Measurements from ENCODE around the gene ADGRL2. TPM values are rescaled to one million over a fixed set of nuclear protein-coding genes. Genes with fewer than 3 reads are reported as not detected.
A peak's percentile ranks its signal among the peaks of the same experiment; 100 is the strongest.

ADGRL2 gene
- total and polyA plus RNA-seq, 2 experiments from 2014 or later = 38.2 to 90.3 TPM

DNA sequence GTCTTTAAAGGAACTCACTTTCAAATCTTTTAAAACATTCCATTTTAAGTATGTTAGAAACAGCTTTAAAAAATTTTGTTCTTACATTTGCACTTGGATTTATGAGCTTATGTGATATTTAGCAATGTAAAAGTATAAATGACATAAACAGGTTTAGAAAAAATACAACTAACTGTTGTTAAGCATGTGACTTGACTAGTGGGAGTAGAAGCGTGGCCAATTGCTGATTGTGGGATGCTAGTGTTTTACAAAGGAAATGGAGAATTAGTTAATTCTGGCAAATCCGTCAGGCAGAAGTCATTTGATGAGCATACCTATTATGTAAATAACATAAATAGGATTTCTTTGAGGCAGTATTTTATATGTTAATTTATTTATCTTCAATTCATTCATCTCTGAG is 175.8 kb downstream of the ADGRL2 start (continued):
- TF ChIP-seq, protein P1, sequence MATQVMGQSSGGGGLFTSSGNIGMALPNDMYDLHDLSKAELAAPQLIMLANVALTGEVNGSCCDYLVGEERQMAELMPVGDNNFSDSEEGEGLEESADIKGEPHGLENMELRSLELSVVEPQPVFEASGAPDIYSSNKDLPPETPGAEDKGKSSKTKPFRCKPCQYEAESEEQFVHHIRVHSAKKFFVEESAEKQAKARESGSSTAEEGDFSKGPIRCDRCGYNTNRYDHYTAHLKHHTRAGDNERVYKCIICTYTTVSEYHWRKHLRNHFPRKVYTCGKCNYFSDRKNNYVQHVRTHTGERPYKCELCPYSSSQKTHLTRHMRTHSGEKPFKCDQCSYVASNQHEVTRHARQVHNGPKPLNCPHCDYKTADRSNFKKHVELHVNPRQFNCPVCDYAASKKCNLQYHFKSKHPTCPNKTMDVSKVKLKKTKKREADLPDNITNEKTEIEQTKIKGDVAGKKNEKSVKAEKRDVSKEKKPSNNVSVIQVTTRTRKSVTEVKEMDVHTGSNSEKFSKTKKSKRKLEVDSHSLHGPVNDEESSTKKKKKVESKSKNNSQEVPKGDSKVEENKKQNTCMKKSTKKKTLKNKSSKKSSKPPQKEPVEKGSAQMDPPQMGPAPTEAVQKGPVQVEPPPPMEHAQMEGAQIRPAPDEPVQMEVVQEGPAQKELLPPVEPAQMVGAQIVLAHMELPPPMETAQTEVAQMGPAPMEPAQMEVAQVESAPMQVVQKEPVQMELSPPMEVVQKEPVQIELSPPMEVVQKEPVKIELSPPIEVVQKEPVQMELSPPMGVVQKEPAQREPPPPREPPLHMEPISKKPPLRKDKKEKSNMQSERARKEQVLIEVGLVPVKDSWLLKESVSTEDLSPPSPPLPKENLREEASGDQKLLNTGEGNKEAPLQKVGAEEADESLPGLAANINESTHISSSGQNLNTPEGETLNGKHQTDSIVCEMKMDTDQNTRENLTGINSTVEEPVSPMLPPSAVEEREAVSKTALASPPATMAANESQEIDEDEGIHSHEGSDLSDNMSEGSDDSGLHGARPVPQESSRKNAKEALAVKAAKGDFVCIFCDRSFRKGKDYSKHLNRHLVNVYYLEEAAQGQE (IDR thresholded peaks at IDR 0.05; ENCODE audit: unreplicated experiment) = no peak
- TF ChIP-seq CREB1 (CRISPR knock-in tag; IDR thresholded peaks at IDR 0.05; ENCODE audit: low read depth) = no peak
- TF ChIP-seq, protein P2, sequence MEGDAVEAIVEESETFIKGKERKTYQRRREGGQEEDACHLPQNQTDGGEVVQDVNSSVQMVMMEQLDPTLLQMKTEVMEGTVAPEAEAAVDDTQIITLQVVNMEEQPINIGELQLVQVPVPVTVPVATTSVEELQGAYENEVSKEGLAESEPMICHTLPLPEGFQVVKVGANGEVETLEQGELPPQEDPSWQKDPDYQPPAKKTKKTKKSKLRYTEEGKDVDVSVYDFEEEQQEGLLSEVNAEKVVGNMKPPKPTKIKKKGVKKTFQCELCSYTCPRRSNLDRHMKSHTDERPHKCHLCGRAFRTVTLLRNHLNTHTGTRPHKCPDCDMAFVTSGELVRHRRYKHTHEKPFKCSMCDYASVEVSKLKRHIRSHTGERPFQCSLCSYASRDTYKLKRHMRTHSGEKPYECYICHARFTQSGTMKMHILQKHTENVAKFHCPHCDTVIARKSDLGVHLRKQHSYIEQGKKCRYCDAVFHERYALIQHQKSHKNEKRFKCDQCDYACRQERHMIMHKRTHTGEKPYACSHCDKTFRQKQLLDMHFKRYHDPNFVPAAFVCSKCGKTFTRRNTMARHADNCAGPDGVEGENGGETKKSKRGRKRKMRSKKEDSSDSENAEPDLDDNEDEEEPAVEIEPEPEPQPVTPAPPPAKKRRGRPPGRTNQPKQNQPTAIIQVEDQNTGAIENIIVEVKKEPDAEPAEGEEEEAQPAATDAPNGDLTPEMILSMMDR (conservative IDR thresholded peaks at IDR 0.05; ENCODE audit: low read depth in 2 of 2) = no peak
- TF ChIP-seq JUNB (IDR thresholded peaks at IDR 0.05; ENCODE audit: unreplicated experiment) = no peak
- TF ChIP-seq ZNF331 (CRISPR knock-in tag; IDR thresholded peaks at IDR 0.05; ENCODE audit: low read depth) = no peak
- TF ChIP-seq, protein P3, sequence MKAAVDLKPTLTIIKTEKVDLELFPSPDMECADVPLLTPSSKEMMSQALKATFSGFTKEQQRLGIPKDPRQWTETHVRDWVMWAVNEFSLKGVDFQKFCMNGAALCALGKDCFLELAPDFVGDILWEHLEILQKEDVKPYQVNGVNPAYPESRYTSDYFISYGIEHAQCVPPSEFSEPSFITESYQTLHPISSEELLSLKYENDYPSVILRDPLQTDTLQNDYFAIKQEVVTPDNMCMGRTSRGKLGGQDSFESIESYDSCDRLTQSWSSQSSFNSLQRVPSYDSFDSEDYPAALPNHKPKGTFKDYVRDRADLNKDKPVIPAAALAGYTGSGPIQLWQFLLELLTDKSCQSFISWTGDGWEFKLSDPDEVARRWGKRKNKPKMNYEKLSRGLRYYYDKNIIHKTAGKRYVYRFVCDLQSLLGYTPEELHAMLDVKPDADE (IDR thresholded peaks at IDR 0.05) = no peak
- TF ChIP-seq EZH2phosphoT487 (IDR thresholded peaks at IDR 0.05; ENCODE audit: unreplicated experiment) = no peak
- TF ChIP-seq POLR2AphosphoS5 (IDR thresholded peaks at IDR 0.05; ENCODE audit: low read depth) = no peak

DNA sequence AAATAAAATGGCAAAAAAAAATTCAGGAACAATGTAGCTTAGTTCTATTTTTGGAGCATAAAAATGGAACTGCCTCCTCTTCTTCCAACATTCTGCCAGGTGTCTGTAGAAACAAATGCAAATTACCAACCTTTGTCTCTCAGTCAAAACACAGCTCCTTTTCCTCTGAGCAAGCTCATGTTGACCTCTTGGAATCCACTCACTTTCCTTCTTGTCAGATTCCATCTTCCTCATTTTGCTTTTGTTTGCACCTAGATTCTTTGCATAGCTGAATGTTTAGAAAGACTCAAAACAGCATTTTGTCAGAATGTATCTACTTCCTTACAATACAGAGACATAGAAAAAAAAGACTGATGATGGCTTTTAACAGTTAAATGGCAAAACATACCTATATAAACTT is 178.2 kb downstream of the ADGRL2 start:
- Mint-ChIP-seq H3K27me3 (ENCODE audit: insufficient read depth, low read depth, poor library complexity) (no peaks in the 10 kb centered on the region), H3K4me1 (peaks cover 70% of the 10 kb centered on the region), H3K27ac (peak overlapping the region; percentile 94), H3K4me3 (peak overlapping the region; percentile 38), H3K9me3 (no peaks in the 10 kb centered on the region), H3K36me3 (ENCODE audit: low read depth) (peaks cover 17% of the 10 kb centered on the region)
- peaks cover 48% of the 10 kb centered on the region for H3K4me1 ChIP-seq (ENCODE audit: insufficient read depth)
- peak overlapping the region; percentile 12 for H3K4me2 ChIP-seq
- no peaks in the 10 kb centered on the region for H3K79me2 ChIP-seq (replicated peaks; ENCODE audit: insufficient read depth)
- no peaks in the 10 kb centered on the region for H4K20me1 ChIP-seq (replicated peaks; ENCODE audit: insufficient read depth)
- DNase-seq (ENCODE audit: low spot score) = peak; percentile 91
- H3K9me2 ChIP-seq (ENCODE audit: insufficient read depth) = no peaks in the 10 kb centered on the region
- peak overlapping the region; percentile 93 for H3K27ac ChIP-seq (ENCODE audit: low read depth)
- H3K4me3 ChIP-seq = no peak overlapping the region; the same call in 1 of the 2 replicates
- H3K27me3 ChIP-seq (ENCODE audit: insufficient read depth) = no peaks in the 10 kb centered on the region
- H3F3A ChIP-seq (replicated peaks; ENCODE audit: low read depth) = no peaks in the 10 kb centered on the region
- no peak overlapping the region for H2AFZ ChIP-seq
- no peaks in the 10 kb centered on the region for H3K36me3 ChIP-seq (ENCODE audit: insufficient read depth)
- ATAC-seq = peak; percentile 93
- no peak for TF ChIP-seq ZNF331 (CRISPR knock-in tag; IDR thresholded peaks at IDR 0.05; ENCODE audit: low read depth)
- TF ChIP-seq, protein P1 (IDR thresholded peaks at IDR 0.05; ENCODE audit: unreplicated experiment) = no peak
- peak; percentile 89 for TF ChIP-seq NANOG (IDR thresholded peaks at IDR 0.05; ENCODE audit: borderline replicate concordance)
- no peak for TF ChIP-seq ZNF114 (CRISPR knock-in tag; IDR thresholded peaks at IDR 0.05)
- TF ChIP-seq, protein P2 (conservative IDR thresholded peaks at IDR 0.05; ENCODE audit: low read depth in 2 of 2) = no peak
